ENCODE results near the gene GMDS.

The GMDS gene

DNA sequence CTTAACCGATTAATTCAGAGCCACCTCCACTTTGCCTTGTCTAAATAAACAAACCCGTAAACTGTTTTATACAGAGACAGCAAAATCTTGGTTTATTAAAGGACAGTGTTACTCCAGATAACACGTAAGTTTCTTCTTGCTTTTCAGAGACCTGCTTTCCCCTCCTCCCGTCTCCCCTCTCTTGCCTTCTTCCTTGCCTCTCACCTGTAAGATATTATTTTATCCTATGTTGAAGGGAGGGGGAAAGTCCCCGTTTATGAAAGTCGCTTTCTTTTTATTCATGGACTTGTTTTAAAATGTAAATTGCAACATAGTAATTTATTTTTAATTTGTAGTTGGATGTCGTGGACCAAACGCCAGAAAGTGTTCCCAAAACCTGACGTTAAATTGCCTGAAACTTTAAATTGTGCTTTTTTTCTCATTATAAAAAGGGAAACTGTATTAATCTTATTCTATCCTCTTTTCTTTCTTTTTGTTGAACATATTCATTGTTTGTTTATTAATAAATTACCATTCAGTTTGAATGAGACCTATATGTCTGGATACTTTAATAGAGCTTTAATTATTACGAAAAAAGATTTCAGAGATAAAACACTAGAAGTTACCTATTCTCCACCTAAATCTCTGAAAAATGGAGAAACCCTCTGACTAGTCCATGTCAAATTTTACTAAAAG lies 633.0 kb downstream of the GMDS start:
- Histone ChIP-seq H3K4me2 (ENCODE audit: low read depth, low read length, poor library complexity, severe bottlenecking) (no peak overlapping the region), H3K4me3 (ENCODE audit: low read length, poor library complexity, severe bottlenecking) (no peak overlapping the region), H3K9me3 (ENCODE audit: insufficient read depth, low read depth, low read length) (no peaks in the 10 kb centered on the region), H4K20me1 (ENCODE audit: insufficient read depth, low read length, poor library complexity, severe bottlenecking) (no peaks in the 10 kb centered on the region), H3K9me2 (replicated peaks; ENCODE audit: low read depth, low read length) (no peaks in the 10 kb centered on the region), H3K4me1 (ENCODE audit: insufficient read depth, low read length, poor library complexity, severe bottlenecking) (no peaks in the 10 kb centered on the region), H3F3A (ENCODE audit: low read depth) (no peaks in the 10 kb centered on the region), H3K27me3 (ENCODE audit: insufficient read depth, low read length, poor library complexity, severe bottlenecking) (no peaks in the 10 kb centered on the region), H2AFZ (ENCODE audit: low read length) (no peak overlapping the region), H3K36me3 (ENCODE audit: insufficient read depth, low read length) (no peaks in the 10 kb centered on the region), H3K9ac (ENCODE audit: low read depth, low read length, poor library complexity, severe bottlenecking) (no peak overlapping the region), H3K79me2 (ENCODE audit: insufficient read depth, low read length) (no peaks in the 10 kb centered on the region)
- TF ChIP-seq, protein P1, sequence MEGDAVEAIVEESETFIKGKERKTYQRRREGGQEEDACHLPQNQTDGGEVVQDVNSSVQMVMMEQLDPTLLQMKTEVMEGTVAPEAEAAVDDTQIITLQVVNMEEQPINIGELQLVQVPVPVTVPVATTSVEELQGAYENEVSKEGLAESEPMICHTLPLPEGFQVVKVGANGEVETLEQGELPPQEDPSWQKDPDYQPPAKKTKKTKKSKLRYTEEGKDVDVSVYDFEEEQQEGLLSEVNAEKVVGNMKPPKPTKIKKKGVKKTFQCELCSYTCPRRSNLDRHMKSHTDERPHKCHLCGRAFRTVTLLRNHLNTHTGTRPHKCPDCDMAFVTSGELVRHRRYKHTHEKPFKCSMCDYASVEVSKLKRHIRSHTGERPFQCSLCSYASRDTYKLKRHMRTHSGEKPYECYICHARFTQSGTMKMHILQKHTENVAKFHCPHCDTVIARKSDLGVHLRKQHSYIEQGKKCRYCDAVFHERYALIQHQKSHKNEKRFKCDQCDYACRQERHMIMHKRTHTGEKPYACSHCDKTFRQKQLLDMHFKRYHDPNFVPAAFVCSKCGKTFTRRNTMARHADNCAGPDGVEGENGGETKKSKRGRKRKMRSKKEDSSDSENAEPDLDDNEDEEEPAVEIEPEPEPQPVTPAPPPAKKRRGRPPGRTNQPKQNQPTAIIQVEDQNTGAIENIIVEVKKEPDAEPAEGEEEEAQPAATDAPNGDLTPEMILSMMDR (conservative IDR thresholded peaks at IDR 0.05; ENCODE audit: low read length): no peak
- TF ChIP-seq EZH2phosphoT487 (IDR thresholded peaks at IDR 0.05; ENCODE audit: borderline replicate concordance): no peak

DNA sequence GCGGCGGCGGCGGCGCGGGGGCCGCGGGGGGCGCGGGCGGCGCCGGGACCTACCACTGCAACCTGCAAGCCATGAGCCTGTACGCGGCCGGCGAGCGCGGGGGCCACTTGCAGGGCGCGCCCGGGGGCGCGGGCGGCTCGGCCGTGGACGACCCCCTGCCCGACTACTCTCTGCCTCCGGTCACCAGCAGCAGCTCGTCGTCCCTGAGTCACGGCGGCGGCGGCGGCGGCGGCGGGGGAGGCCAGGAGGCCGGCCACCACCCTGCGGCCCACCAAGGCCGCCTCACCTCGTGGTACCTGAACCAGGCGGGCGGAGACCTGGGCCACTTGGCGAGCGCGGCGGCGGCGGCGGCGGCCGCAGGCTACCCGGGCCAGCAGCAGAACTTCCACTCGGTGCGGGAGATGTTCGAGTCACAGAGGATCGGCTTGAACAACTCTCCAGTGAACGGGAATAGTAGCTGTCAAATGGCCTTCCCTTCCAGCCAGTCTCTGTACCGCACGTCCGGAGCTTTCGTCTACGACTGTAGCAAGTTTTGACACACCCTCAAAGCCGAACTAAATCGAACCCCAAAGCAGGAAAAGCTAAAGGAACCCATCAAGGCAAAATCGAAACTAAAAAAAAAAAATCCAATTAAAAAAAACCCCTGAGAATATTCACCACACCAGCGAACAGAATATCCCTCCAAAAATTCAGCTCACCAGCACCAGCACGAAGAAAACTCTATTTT lies 633.7 kb downstream of the GMDS start:
- no peak overlapping the region for H2AFZ ChIP-seq (ENCODE audit: low read length)
- H3K4me1 ChIP-seq (ENCODE audit: insufficient read depth, low read length, poor library complexity, severe bottlenecking): no peaks in the 10 kb centered on the region
- TF ChIP-seq EZH2phosphoT487 (IDR thresholded peaks at IDR 0.05; ENCODE audit: borderline replicate concordance): no peak
- TF ChIP-seq, protein P1 (conservative IDR thresholded peaks at IDR 0.05; ENCODE audit: low read length): no peak
- H3K9me2 ChIP-seq (replicated peaks; ENCODE audit: low read depth, low read length): no peaks in the 10 kb centered on the region
- no peak overlapping the region for H3K9ac ChIP-seq (ENCODE audit: low read depth, low read length, poor library complexity, severe bottlenecking)
- H4K20me1 ChIP-seq (ENCODE audit: insufficient read depth, low read length, poor library complexity, severe bottlenecking): no peaks in the 10 kb centered on the region
- no peak overlapping the region for H3K4me2 ChIP-seq (ENCODE audit: low read depth, low read length, poor library complexity, severe bottlenecking)
- H3K79me2 ChIP-seq (ENCODE audit: insufficient read depth, low read length): no peaks in the 10 kb centered on the region
- no peaks in the 10 kb centered on the region for H3F3A ChIP-seq (ENCODE audit: low read depth)
- no peak overlapping the region for H3K4me3 ChIP-seq (ENCODE audit: low read length, poor library complexity, severe bottlenecking)
- no peaks in the 10 kb centered on the region for H3K27me3 ChIP-seq (ENCODE audit: insufficient read depth, low read length, poor library complexity, severe bottlenecking)
- no peaks in the 10 kb centered on the region for H3K36me3 ChIP-seq (ENCODE audit: insufficient read depth, low read length)
- no peaks in the 10 kb centered on the region for H3K9me3 ChIP-seq (ENCODE audit: insufficient read depth, low read depth, low read length)

DNA sequence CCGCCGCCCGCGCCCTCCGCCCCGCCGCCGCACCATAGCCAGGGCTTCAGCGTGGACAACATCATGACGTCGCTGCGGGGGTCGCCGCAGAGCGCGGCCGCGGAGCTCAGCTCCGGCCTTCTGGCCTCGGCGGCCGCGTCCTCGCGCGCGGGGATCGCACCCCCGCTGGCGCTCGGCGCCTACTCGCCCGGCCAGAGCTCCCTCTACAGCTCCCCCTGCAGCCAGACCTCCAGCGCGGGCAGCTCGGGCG lies 634.2 kb downstream of the GMDS start:
- Histone ChIP-seq H3K9ac (ENCODE audit: low read depth, low read length, poor library complexity, severe bottlenecking) (no peak overlapping the region), H4K20me1 (ENCODE audit: insufficient read depth, low read length, poor library complexity, severe bottlenecking) (no peaks in the 10 kb centered on the region), H3F3A (ENCODE audit: low read depth) (no peaks in the 10 kb centered on the region), H3K4me2 (ENCODE audit: low read depth, low read length, poor library complexity, severe bottlenecking) (no peak overlapping the region), H2AFZ (ENCODE audit: low read length) (no peak overlapping the region), H3K9me3 (ENCODE audit: insufficient read depth, low read depth, low read length) (no peaks in the 10 kb centered on the region), H3K4me3 (ENCODE audit: low read length, poor library complexity, severe bottlenecking) (no peak overlapping the region), H3K4me1 (ENCODE audit: insufficient read depth, low read length, poor library complexity, severe bottlenecking) (no peaks in the 10 kb centered on the region), H3K79me2 (ENCODE audit: insufficient read depth, low read length) (no peaks in the 10 kb centered on the region), H3K36me3 (ENCODE audit: insufficient read depth, low read length) (no peaks in the 10 kb centered on the region), H3K27me3 (ENCODE audit: insufficient read depth, low read length, poor library complexity, severe bottlenecking) (no peaks in the 10 kb centered on the region), H3K9me2 (replicated peaks; ENCODE audit: low read depth, low read length) (no peaks in the 10 kb centered on the region)
- TF ChIP-seq, protein P1 (conservative IDR thresholded peaks at IDR 0.05; ENCODE audit: low read length): no peak
- TF ChIP-seq EZH2phosphoT487 (IDR thresholded peaks at IDR 0.05; ENCODE audit: borderline replicate concordance): no peak

All from Loucy (cell line).